ENCODE measurements around the gene TP53RK.

The TP53RK gene

DNA sequence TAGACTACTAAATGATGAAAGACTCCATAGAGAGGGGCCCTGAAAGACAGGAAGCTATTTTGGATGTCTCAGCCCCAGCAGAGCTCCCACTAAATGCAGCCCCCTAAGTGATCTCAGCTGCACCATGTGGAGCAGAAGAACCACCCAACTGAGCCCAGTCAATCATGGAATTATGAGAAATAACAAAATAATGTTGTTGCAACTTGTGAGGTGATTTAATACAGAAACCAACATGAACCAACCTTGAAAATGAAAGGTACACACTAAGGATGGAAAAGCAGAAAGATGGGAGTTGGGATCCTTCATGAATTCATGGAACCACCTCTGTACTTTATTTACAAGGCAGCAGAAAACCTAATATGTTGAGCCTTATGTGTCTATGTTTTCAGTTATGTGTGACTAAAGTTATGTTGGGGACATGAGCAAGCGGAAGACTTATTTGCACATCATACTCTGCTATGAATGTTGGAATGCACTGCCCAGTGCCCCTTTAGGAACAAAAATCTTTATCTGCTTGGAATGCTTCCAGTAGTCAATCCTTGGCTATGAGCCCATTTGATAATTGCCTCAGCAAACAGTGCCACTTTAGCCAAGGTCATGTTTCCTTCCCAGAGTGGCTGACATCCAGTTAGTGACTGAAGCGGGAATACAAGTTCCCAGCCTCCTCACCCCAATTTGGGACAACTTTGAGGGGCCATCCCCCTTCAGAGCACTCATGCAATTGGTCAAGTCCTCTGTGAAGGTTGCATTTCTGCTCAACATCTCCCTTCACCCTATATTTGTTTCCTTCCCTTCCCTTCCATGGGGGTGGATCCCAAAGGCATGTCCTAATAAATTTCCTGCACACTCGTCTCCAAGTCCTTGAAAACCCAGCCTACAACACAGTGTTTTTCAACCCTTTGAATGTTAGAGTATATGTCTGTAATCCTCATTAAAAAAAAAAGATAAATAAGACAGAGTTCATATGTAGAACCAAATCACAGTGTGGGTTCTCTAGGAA is 18.4 kb downstream of the TP53RK start:
- Histone ChIP-seq H3K4me3 (ENCODE audit: low read depth in 1 of 2, low read length in 2 of 2) (no peak overlapping the region), H3K27ac (ENCODE audit: low read length) (no peak overlapping the region), H3K27me3 (ENCODE audit: low read depth, low read length) (no peaks in the 10 kb centered on the region), H3K36me3 (ENCODE audit: control insufficient read depth in 1 of 2, insufficient read depth in 2 of 2, low read length in 2 of 2) (no peaks in the 10 kb centered on the region), H3K4me1 (ENCODE audit: control insufficient read depth in 1 of 2, insufficient read depth in 2 of 2, low read length in 2 of 2) (no peaks in the 10 kb centered on the region), H3K9me3 (ENCODE audit: control insufficient read depth in 1 of 2, low read length in 2 of 2) (peaks cover 8 to 13% of the 10 kb centered on the region in 2 donors)

DNA sequence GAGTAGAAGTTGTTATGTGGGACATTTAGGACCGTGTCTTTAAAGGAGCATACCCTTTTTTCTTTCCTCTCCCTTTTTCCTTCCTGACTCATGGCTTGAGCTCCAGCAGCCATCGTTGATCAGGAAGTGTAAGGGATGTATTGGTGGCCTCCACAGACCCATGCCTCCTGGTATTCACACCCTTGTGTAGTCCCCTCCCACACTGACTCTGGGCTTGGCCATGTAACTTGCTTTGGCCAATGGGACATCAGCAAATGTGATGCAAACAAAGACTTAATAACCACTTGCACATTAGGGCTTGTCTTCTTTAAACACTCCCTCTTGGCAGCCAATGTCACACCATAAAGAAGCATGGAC is 19.0 kb downstream of the TP53RK start:
- Histone ChIP-seq H3K9me3 (ENCODE audit: control insufficient read depth in 1 of 2, low read length in 2 of 2) (peaks cover 8 to 13% of the 10 kb centered on the region in 2 donors), H3K36me3 (ENCODE audit: control insufficient read depth in 1 of 2, insufficient read depth in 2 of 2, low read length in 2 of 2) (no peaks in the 10 kb centered on the region), H3K4me3 (ENCODE audit: low read depth in 1 of 2, low read length in 2 of 2) (no peak overlapping the region), H3K27me3 (ENCODE audit: low read depth, low read length) (no peaks in the 10 kb centered on the region), H3K4me1 (ENCODE audit: control insufficient read depth in 1 of 2, insufficient read depth in 2 of 2, low read length in 2 of 2) (no peaks in the 10 kb centered on the region), H3K27ac (ENCODE audit: low read length) (no peak overlapping the region)

DNA sequence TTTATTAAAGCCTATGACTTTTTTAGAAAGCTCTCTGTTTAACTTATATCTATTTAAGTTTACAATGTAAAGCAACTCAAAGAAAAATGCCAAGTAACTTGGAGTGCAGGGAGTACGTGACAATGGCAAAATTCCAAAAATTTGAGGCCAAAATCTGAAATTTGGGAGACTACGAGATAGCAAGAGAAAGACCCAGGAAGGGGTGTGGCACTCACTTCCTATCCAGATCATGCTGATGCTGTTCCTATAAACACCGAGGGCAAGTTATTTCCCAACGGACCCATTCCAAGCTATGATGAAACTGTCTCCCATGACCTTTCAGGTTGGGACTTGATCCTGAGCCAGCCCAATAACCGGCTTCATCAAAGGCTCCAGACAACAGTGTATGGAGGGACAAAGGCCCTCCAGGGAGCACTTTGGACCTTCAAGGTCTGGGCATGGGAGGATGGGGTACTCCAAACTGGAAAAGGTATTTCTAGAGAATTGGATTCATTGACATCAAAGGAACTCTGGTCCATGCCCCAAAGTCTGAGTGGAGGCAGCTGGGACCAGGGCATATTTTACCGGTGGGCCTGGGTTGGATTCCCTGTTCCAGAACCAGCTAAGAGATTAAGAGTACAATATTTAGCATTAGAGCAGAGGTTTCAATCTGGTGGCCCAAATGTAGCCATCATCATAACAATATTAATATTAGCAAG is 22.3 kb downstream of the TP53RK start:
- H3K27ac ChIP-seq (ENCODE audit: low read length), result no peak overlapping the region
- no peak overlapping the region for H3K4me3 ChIP-seq (ENCODE audit: low read depth in 1 of 2, low read length in 2 of 2)
- H3K27me3 ChIP-seq (ENCODE audit: low read depth, low read length), result no peaks in the 10 kb centered on the region
- no peaks in the 10 kb centered on the region for H3K4me1 ChIP-seq (ENCODE audit: control insufficient read depth in 1 of 2, insufficient read depth in 2 of 2, low read length in 2 of 2)
- H3K36me3 ChIP-seq (ENCODE audit: control insufficient read depth in 1 of 2, insufficient read depth in 2 of 2, low read length in 2 of 2), result no peaks in the 10 kb centered on the region
- peaks cover 3 to 6% of the 10 kb centered on the region in 2 donors for H3K9me3 ChIP-seq (ENCODE audit: control insufficient read depth in 1 of 2, low read length in 2 of 2)

DNA sequence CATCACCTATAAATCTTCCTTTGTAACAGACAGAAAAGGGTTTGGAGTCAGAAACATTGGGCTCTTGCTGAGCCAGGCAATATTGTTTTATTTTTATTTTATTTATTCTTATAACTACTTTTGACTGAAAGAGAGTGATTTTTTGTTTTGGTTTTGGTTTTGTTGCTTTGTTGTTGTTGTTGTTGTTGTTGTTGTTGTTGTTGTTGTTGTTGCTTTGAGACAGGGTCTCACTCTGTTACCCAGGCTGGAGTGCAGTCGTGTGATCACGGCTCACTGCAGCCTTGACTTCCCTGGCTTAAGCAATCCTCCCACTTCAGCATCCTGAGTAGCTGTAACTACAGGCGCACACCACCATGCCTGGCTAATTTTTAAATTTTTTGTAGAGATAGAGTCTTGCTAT is 22.9 kb downstream of the TP53RK start:
- Histone ChIP-seq H3K27ac (ENCODE audit: low read length) (no peak overlapping the region), H3K4me3 (ENCODE audit: low read depth in 1 of 2, low read length in 2 of 2) (no peak overlapping the region)

DNA sequence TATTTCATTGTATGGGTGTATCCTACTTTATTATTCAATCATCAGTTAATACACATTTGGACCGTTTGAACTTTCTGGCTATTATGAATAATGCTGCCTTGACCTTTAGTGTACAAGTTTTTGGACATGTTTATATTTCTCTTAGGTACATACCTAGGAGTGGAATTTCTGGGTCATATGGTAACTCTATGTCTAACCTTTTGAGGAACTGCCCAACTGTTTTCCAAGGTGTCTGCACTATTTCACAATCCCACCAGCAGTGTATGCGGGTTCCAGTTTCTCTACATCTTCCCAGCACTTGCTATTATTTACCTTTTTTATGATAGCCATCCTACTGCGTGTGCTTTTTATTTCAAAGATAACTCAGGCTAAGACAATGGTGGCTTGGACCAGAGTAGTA is 23.6 kb downstream of the TP53RK start:
- no peaks in the 10 kb centered on the region for H3K36me3 ChIP-seq (ENCODE audit: control insufficient read depth in 1 of 2, insufficient read depth in 2 of 2, low read length in 2 of 2)
- peaks cover 3 to 4% of the 10 kb centered on the region in 2 donors for H3K9me3 ChIP-seq (ENCODE audit: control insufficient read depth in 1 of 2, low read length in 2 of 2)
- H3K27ac ChIP-seq (ENCODE audit: low read length), result no peak overlapping the region
- H3K27me3 ChIP-seq (ENCODE audit: low read depth, low read length), result no peaks in the 10 kb centered on the region
- no peak overlapping the region for H3K4me3 ChIP-seq (ENCODE audit: low read depth in 1 of 2, low read length in 2 of 2)
- no peaks in the 10 kb centered on the region for H3K4me1 ChIP-seq (ENCODE audit: control insufficient read depth in 1 of 2, insufficient read depth in 2 of 2, low read length in 2 of 2)

More for the DNA sequence above, 22.9 kb downstream of the TP53RK start:
- Histone ChIP-seq H3K9me3 (ENCODE audit: control insufficient read depth in 1 of 2, low read length in 2 of 2) (peaks cover 3 to 6% of the 10 kb centered on the region in 2 donors), H3K4me1 (ENCODE audit: control insufficient read depth in 1 of 2, insufficient read depth in 2 of 2, low read length in 2 of 2) (no peaks in the 10 kb centered on the region), H3K36me3 (ENCODE audit: control insufficient read depth in 1 of 2, insufficient read depth in 2 of 2, low read length in 2 of 2) (no peaks in the 10 kb centered on the region), H3K27me3 (ENCODE audit: low read depth, low read length) (no peaks in the 10 kb centered on the region)

DNA sequence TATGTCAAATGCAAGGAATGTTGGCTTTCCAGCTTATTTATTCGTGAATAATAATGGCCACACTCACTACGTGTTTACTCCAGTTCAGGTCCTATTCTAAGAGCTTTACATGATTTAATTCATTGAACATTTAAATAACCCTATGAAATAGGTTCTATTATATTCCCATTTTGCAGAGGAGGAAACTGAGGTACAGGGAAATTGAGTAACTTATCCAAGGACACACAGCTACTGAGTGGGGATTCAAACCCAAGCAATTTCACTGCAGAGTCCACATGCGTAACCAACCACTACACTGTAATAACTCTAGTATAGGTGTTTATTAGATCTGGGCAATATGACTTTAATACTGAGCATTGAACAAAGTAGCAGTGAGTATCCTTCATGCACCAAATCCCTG is 25.7 kb downstream of the TP53RK start:
- H3K4me1 ChIP-seq (ENCODE audit: control insufficient read depth in 1 of 2, insufficient read depth in 2 of 2, low read length in 2 of 2), result no peaks in the 10 kb centered on the region
- no peaks in the 10 kb centered on the region for H3K36me3 ChIP-seq (ENCODE audit: control insufficient read depth in 1 of 2, insufficient read depth in 2 of 2, low read length in 2 of 2)
- H3K9me3 ChIP-seq (ENCODE audit: control insufficient read depth in 1 of 2, low read length in 2 of 2), result no peaks in the 10 kb centered on the region
- H3K27ac ChIP-seq (ENCODE audit: low read length), result no peak overlapping the region
- H3K4me3 ChIP-seq (ENCODE audit: low read depth in 1 of 2, low read length in 2 of 2), result no peak overlapping the region
- no peaks in the 10 kb centered on the region for H3K27me3 ChIP-seq (ENCODE audit: low read depth, low read length)

DNA sequence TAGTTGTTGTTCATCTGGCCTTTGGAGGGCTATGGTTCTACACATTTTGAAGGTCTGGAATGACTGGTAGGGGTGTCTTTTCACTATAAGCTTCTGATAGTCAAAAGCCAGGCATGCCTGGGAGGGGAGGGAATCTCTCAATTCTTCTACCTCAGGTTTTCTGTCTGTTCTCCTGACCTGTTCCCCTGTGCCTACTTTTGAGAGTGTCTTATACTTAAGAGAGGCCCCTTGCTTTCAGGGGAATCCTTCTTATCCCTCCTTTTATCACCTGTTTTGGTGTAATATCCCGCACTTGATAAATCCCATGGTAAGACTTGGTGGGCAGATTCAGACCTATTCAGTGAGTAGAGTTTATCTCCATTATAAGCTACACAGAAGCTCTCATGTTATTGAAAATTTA is 27.6 kb downstream of the TP53RK start:
- Histone ChIP-seq H3K27ac (ENCODE audit: low read length) (no peak overlapping the region), H3K4me3 (ENCODE audit: low read depth in 1 of 2, low read length in 2 of 2) (no peak overlapping the region), H3K36me3 (ENCODE audit: control insufficient read depth in 1 of 2, insufficient read depth in 2 of 2, low read length in 2 of 2) (no peaks in the 10 kb centered on the region), H3K4me1 (ENCODE audit: control insufficient read depth in 1 of 2, insufficient read depth in 2 of 2, low read length in 2 of 2) (no peaks in the 10 kb centered on the region), H3K9me3 (ENCODE audit: control insufficient read depth in 1 of 2, low read length in 2 of 2) (no peaks in the 10 kb centered on the region), H3K27me3 (ENCODE audit: low read depth, low read length) (no peaks in the 10 kb centered on the region)

DNA sequence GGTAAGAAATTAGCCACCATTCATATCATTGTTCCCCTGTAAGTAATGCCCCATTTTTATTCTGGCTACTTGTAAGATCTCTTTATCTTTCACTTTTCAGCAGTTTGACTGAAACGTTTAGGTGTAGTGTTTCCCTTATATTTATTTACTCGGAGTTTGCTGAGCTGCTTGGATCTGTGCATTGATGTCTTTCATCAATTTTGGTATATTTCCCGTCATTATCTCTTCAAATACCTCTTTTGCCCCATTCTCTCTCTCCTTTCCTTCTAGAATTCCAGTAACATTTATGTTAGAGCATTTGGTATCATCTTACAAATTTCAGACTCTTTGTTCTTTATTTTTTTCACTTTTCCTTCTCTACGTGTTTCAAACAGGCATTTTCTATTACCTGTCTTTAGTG is 28.8 kb downstream of the TP53RK start:
- Histone ChIP-seq H3K27ac (ENCODE audit: low read length) (no peak overlapping the region), H3K27me3 (ENCODE audit: low read depth, low read length) (no peaks in the 10 kb centered on the region), H3K4me1 (ENCODE audit: control insufficient read depth in 1 of 2, insufficient read depth in 2 of 2, low read length in 2 of 2) (no peaks in the 10 kb centered on the region), H3K9me3 (ENCODE audit: control insufficient read depth in 1 of 2, low read length in 2 of 2) (no peaks in the 10 kb centered on the region), H3K4me3 (ENCODE audit: low read depth in 1 of 2, low read length in 2 of 2) (no peak overlapping the region), H3K36me3 (ENCODE audit: control insufficient read depth in 1 of 2, insufficient read depth in 2 of 2, low read length in 2 of 2) (no peaks in the 10 kb centered on the region)

DNA sequence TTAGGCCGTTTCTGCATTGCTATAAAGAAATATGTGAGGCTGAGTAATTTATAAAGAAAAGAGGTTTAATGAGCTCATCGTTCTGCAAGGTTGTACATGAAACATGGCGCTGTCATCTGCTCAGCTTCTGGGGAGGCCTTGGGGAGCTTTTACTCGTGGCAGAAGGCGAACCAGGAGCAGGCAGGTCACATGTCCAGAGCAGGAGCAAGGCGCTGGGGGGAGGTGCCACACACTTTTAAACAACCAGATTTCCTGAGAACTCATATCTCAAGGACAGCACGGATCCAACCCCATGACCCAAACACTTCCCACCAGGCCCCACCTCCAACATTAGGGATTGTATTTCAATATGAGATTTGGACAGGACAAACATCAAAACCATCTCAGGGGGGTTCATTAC is 31.6 kb downstream of the TP53RK start:
- no peaks in the 10 kb centered on the region for H3K9me3 ChIP-seq (ENCODE audit: control insufficient read depth in 1 of 2, low read length in 2 of 2)

DNA sequence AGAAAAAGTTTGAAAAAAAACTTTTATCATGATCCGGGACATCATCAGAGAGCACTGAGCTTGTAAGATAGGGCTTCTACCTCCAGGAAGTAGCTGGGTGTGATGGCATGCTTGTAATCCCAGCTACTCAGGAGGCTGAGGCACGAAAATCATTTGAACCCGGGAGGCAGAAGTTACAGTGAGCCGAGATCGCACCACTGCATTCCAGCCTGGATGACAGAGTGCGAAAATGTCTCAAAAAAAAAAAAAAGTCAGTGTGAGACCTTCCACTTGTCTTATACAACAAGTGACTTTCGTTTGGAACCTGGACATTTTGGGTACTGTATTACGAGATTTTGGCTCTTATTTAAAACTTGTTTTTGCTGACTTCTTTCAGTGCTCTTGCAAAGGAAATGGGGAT is 32.1 kb downstream of the TP53RK start:
- Histone ChIP-seq H3K4me1 (ENCODE audit: control insufficient read depth in 1 of 2, insufficient read depth in 2 of 2, low read length in 2 of 2) (no peaks in the 10 kb centered on the region), H3K27me3 (ENCODE audit: low read depth, low read length) (no peaks in the 10 kb centered on the region), H3K27ac (ENCODE audit: low read length) (no peak overlapping the region), H3K9me3 (ENCODE audit: control insufficient read depth in 1 of 2, low read length in 2 of 2) (no peaks in the 10 kb centered on the region), H3K4me3 (ENCODE audit: low read depth in 1 of 2, low read length in 2 of 2) (no peak overlapping the region), H3K36me3 (ENCODE audit: control insufficient read depth in 1 of 2, insufficient read depth in 2 of 2, low read length in 2 of 2) (no peaks in the 10 kb centered on the region)

More for the DNA sequence above, 31.6 kb downstream of the TP53RK start:
- no peaks in the 10 kb centered on the region for H3K4me1 ChIP-seq (ENCODE audit: control insufficient read depth in 1 of 2, insufficient read depth in 2 of 2, low read length in 2 of 2)
- H3K27me3 ChIP-seq (ENCODE audit: low read depth, low read length), result no peaks in the 10 kb centered on the region
- no peaks in the 10 kb centered on the region for H3K36me3 ChIP-seq (ENCODE audit: control insufficient read depth in 1 of 2, insufficient read depth in 2 of 2, low read length in 2 of 2)
- no peak overlapping the region for H3K27ac ChIP-seq (ENCODE audit: low read length)
- H3K4me3 ChIP-seq (ENCODE audit: low read depth in 1 of 2, low read length in 2 of 2), result no peak overlapping the region

DNA sequence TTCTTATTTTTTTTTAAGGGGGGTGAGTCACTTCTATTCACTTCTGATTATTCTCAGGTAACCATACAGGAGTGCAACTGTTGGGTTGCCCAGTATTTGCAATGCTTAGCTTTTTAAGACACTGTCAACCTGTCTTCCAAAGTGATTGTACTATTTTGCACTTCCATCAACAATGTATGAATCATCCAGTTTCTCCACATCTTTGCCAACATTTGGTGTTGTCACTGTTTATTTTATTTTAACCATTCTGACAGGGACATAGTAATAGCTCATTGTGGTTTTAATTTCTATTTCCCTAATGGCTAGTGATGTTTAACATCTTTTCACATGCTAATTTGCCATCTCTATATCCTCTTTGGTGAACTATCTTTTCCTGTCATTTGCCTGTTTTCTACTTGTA is 36.5 kb downstream of the TP53RK start:
- Histone ChIP-seq H3K4me3 (ENCODE audit: low read depth in 1 of 2, low read length in 2 of 2) (no peak overlapping the region), H3K4me1 (ENCODE audit: control insufficient read depth in 1 of 2, insufficient read depth in 2 of 2, low read length in 2 of 2) (peaks cover 0 to 7% of the 10 kb centered on the region in 2 donors), H3K36me3 (ENCODE audit: control insufficient read depth in 1 of 2, insufficient read depth in 2 of 2, low read length in 2 of 2) (no peaks in the 10 kb centered on the region), H3K9me3 (ENCODE audit: control insufficient read depth in 1 of 2, low read length in 2 of 2) (no peaks in the 10 kb centered on the region), H3K27me3 (ENCODE audit: low read depth, low read length) (no peaks in the 10 kb centered on the region), H3K27ac (ENCODE audit: low read length) (no peak overlapping the region)
